OCI-LY7 (cell line): Measurements from ENCODE around the gene BOK. TPM values are rescaled to one million over a fixed set of nuclear protein-coding genes. Genes with fewer than 3 reads are reported as not detected.

Experiments used
- BruUV-seq: library from RNA; stranded (reverse); fragments of 400-500 nt; replicated peaks from 2 replicates; lab custom pipeline; 2021; lab: Mats Ljungman, UMichigan
- CTCF ChIA-PET: fragments of 300-600 bp; sonication (Branson Sonifier 250); formaldehyde crosslinking; loops from one replicate; lab custom pipeline; 2022; ENCODE audit warnings: antibody characterized with exemption; ENCODE audit not compliant: unreplicated experiment; lab: Charles Lee
- POLR2A ChIA-PET: fragments of 300-600 bp; sonication (Branson Sonifier 250); formaldehyde crosslinking; loops from one replicate; lab custom pipeline; 2022; ENCODE audit warnings: antibody characterized with exemption; lab: Charles Lee
- DNase-seq: peaks from one replicate; pipeline ENCODE4 v3.0.0-alpha.2; 2015; ENCODE audit warnings: low spot score
- H2AFZ ChIP-seq: fragments of 200-600 bp; sonication (generic), shearing (Covaris generic); 2 replicates; pipeline ENCODE4 v1.6.1; 2014; ENCODE audit warnings: mild to moderate bottlenecking, antibody characterized with exemption, low read length, moderate library complexity
- H3K27ac ChIP-seq: fragments of 200-600 bp; sonication (generic); 2 replicates; pipeline ENCODE4 v1.5.1; 2014; ENCODE audit warnings: mixed run types, low read depth, mild to moderate bottlenecking, moderate library complexity, low read length, inconsistent platforms; ENCODE audit not compliant: poor library complexity, severe bottlenecking
- H3K36me3 ChIP-seq: fragments of 200-600 bp; sonication (generic); 2 replicates; pipeline ENCODE4 v1.6.1; 2014; ENCODE audit warnings: mild to moderate bottlenecking, antibody characterized with exemption, low read length, moderate library complexity, mixed read lengths; ENCODE audit not compliant: insufficient read depth
- H3K4me1 ChIP-seq: fragments of 200-600 bp; sonication (generic); 2 replicates; pipeline ENCODE4 v1.5.1; 2014; ENCODE audit warnings: mild to moderate bottlenecking, low read length; ENCODE audit not compliant: insufficient read depth, poor library complexity, severe bottlenecking
- H3K4me2 ChIP-seq: fragments of 200-600 bp; sonication (generic); 2 replicates; pipeline ENCODE4 v1.6.1; 2014; ENCODE audit warnings: mild to moderate bottlenecking, low read length
- H3K4me3 ChIP-seq: fragments of 200-600 bp; sonication (generic); 2 replicates; pipeline ENCODE4 v1.5.1; 2014; ENCODE audit warnings: mild to moderate bottlenecking, low read depth, low read length; ENCODE audit not compliant: poor library complexity, severe bottlenecking
- H3K79me2 ChIP-seq: fragments of 200-600 bp; sonication (generic); 2 replicates; pipeline ENCODE4 v1.6.1; 2016; ENCODE audit warnings: low read depth, mild to moderate bottlenecking, low read length, moderate library complexity, mixed read lengths; ENCODE audit not compliant: insufficient read depth
- H3K9me2 ChIP-seq: fragments of 200-600 bp; sonication (generic); 2 replicates; pipeline ENCODE4 v1.6.1; 2016; ENCODE audit warnings: mild to moderate bottlenecking, low read length, mixed read lengths; ENCODE audit not compliant: insufficient read depth
- H3K9me3 ChIP-seq: fragments of 200-600 bp; sonication (generic); 2 replicates; pipeline ENCODE4 v1.6.1; 2014; ENCODE audit warnings: mild to moderate bottlenecking, mixed run types, low read length, mixed read lengths
- H4K20me1 ChIP-seq: fragments of 200-600 bp; sonication (generic); 2 replicates; pipeline ENCODE4 v1.6.1; 2014; ENCODE audit warnings: mild to moderate bottlenecking, antibody characterized with exemption, low read length, moderate library complexity, mixed read lengths; ENCODE audit not compliant: insufficient read depth
- EZH2phosphoT487 ChIP-seq: fragments of 200-600 bp; sonication (generic); IDR thresholded peaks from 2 replicates; pipeline ENCODE4 v1.6.1; 2018; ENCODE audit warnings: low read depth, borderline replicate concordance, mild to moderate bottlenecking, mixed run types, antibody characterized with exemption, low read length, moderate library complexity, mixed read lengths
- intact Hi-C: fragments of 100-400 bp; cut with micrococcal nuclease; formaldehyde crosslinking; loops from one replicate; pipeline ENCODE4 v1.10.0; 2022; ENCODE audit not compliant: unreplicated experiment
- total RNA-seq, 2 experiments: library from RNA; depleted of rRNA in 1 of 2; stranded (reverse); fragments of >200 nt in 1 of 2; shearing (Covaris generic) in 1 of 2; gene quantifications; 2 replicates each; pipeline ENCODE4 v1.2.3, GENCODE V29; 2014 to 2022
- TF ChIP-seq, protein P1 (sequence below): fragments of 200-600 bp; sonication (generic); conservative IDR thresholded peaks from 2 replicates; pipeline ENCODE4 v1.5.1; 2014; ENCODE audit warnings: mild to moderate bottlenecking, antibody characterized with exemption, low read length, moderate library complexity, mixed read lengths

BOK gene
- total RNA-seq, 2 experiments from 2014 or later, result not detected

DNA sequence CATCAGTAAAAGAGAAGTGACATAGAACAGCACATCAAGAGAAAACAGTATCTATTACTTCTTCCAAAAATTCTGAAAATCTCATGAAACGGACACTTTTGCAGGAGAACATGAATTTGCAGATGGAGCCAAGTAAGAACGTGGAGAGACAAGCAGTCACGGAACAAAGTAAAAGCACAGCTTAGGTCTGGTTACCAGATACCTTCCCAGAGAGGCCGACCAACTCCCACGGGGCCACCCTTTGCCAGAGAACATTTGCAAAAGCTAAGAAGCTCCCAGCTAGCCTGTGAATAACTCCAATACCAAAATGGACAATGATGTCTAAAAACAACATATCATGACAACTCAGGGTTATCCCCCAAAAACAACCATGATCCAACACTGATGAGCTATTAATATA is 39.5 kb downstream of the BOK start:
- POLR2A ChIA-PET, result interaction anchor here (0.9 kb wide), 1 partner anchor 10 kb away, joined by 3 read pairs; no protein-coding TSS in a partner anchor
- Histone ChIP-seq H2AFZ (no peak overlapping the region), H3K4me2 (no peak overlapping the region), H3K79me2 (no peaks in the 10 kb centered on the region), H3K36me3 (peaks cover 74% of the 10 kb centered on the region), H3K27ac (no peak overlapping the region), H3K4me1 (no peaks in the 10 kb centered on the region), H3K9me3 (no peaks in the 10 kb centered on the region), H3K9me2 (no peaks in the 10 kb centered on the region), H4K20me1 (no peaks in the 10 kb centered on the region), H3K4me3 (no peak overlapping the region)
- no TSS peak for BruUV-seq
- no peak for DNase-seq
- intact Hi-C loops, result no loop called here
- no peak for TF ChIP-seq EZH2phosphoT487
- TF ChIP-seq, protein P1, sequence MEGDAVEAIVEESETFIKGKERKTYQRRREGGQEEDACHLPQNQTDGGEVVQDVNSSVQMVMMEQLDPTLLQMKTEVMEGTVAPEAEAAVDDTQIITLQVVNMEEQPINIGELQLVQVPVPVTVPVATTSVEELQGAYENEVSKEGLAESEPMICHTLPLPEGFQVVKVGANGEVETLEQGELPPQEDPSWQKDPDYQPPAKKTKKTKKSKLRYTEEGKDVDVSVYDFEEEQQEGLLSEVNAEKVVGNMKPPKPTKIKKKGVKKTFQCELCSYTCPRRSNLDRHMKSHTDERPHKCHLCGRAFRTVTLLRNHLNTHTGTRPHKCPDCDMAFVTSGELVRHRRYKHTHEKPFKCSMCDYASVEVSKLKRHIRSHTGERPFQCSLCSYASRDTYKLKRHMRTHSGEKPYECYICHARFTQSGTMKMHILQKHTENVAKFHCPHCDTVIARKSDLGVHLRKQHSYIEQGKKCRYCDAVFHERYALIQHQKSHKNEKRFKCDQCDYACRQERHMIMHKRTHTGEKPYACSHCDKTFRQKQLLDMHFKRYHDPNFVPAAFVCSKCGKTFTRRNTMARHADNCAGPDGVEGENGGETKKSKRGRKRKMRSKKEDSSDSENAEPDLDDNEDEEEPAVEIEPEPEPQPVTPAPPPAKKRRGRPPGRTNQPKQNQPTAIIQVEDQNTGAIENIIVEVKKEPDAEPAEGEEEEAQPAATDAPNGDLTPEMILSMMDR, result no peak
- CTCF ChIA-PET, result no interaction called here

DNA sequence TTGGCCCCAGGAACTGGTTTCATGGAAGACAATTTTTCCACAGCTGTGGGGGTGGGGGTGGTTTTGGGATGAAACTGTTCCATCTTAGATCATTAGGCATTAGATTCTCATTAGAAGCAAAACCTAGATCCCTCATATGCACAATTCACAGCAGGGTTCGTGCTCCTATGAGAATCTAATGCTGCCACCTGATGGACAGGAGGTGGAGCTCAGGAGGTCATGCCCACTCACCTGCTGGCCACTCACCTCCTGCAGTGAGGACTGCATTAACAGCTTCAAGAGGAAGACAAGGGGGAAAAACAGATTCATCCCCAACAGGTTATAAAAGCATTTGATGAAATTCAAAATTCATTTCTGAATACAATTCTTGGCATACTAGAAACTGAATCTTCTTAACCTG is 39.9 kb downstream of the BOK start:
- no peaks in the 10 kb centered on the region for H4K20me1 ChIP-seq
- H2AFZ ChIP-seq, result no peak overlapping the region
- peaks cover 74% of the 10 kb centered on the region for H3K36me3 ChIP-seq
- no peaks in the 10 kb centered on the region for H3K9me3 ChIP-seq
- no TSS peak for BruUV-seq
- no peak overlapping the region for H3K4me3 ChIP-seq
- ChIA-PET CTCF (no interaction called here), POLR2A (interaction anchor here (0.9 kb wide), 1 partner anchor 10 kb away, joined by 3 read pairs; no protein-coding TSS in a partner anchor)
- no peaks in the 10 kb centered on the region for H3K9me2 ChIP-seq
- no peaks in the 10 kb centered on the region for H3K79me2 ChIP-seq
- no peak for TF ChIP-seq EZH2phosphoT487
- TF ChIP-seq, protein P1, result peak; percentile 40; the same call in 1 of the 2 replicates
- intact Hi-C loops, result no loop called here
- no peak overlapping the region for H3K27ac ChIP-seq
- DNase-seq, result peak; percentile 10
- H3K4me2 ChIP-seq, result no peak overlapping the region
- no peaks in the 10 kb centered on the region for H3K4me1 ChIP-seq

DNA sequence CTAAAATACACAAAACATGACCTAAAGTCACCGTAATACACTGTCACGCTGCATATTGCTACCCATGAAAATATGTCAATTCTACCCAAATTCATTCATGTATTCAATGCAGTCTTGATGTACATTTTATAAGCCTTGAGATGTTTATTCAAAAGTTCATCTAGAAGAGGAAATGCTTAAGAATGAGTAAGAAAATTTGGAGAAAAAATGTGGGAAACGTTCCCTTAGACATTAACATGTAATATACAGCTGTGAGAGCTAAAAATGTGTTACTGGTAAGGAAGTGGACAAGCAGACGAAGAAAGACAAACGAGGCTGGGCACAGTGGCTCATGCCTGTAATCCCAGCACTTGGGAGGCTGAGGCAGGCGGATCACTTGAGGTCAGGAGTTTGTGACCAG is 41.1 kb downstream of the BOK start:
- Histone ChIP-seq H3K4me1 (no peaks in the 10 kb centered on the region), H3K9me3 (no peaks in the 10 kb centered on the region), H3K9me2 (no peaks in the 10 kb centered on the region), H3K4me2 (no peak overlapping the region), H3K36me3 (peaks cover 75% of the 10 kb centered on the region), H3K79me2 (no peaks in the 10 kb centered on the region), H3K27ac (no peak overlapping the region), H4K20me1 (no peaks in the 10 kb centered on the region), H2AFZ (no peak overlapping the region), H3K4me3 (no peak overlapping the region)
- ChIA-PET CTCF (interaction anchor here (0.6 kb wide), 2 partner anchors 10 to 240 kb away, joined by 3 read pairs; no protein-coding TSS in a partner anchor), POLR2A (no interaction called here)
- DNase-seq, result no peak
- TF ChIP-seq, protein P1, result no peak
- TF ChIP-seq EZH2phosphoT487, result no peak
- intact Hi-C loops, result no loop called here
- TSS peak; percentile 40 for BruUV-seq
